Lower leg skin (tissue), 4 donors: Measurements from ENCODE around the gene PTPRU. TPM values are rescaled to one million over a fixed set of nuclear protein-coding genes. Genes with fewer than 3 reads are reported as not detected.

Experiments
- DNase-seq, 2 donors: peaks; one replicate each; pipeline ENCODE4 v3.0.0-alpha.2; 2019; ENCODE audit warnings: low spot score in 2 of 2
- H3K4me3 ChIP-seq: fragments of 200-600 bp; sonication (generic); 2 replicates; pipeline ENCODE4 v1.5.1; 2017; ENCODE audit warnings: mild to moderate bottlenecking, low read depth; ENCODE audit not compliant: poor library complexity, severe bottlenecking
- CTCF ChIP-seq, 3 donors: fragments of 450-650 bp; IDR thresholded peaks; one replicate each; pipeline ENCODE4 v1.5.1; 2016; ENCODE audit warnings: antibody characterized with exemption in 3 of 3, mild to moderate bottlenecking in 3 of 3, moderate library complexity in 2 of 3
- POLR2A ChIP-seq, 2 donors: fragments of 450-650 bp; IDR thresholded peaks; one replicate each; pipeline ENCODE4 v1.6.1; 2016 to 2017; ENCODE audit warnings: antibody characterized with exemption in 2 of 2, mild to moderate bottlenecking in 1 of 2, moderate library complexity in 1 of 2
- WGBS, 2 donors: methylation state at CpG; one replicate each; pipeline ENCODE4 v1.1.5; 2018; 5-methylcytosine and 5-hydroxymethylcytosine counted together
- intact Hi-C: fragments of 100-400 bp; cut with DNase I; formaldehyde crosslinking; loops from one replicate; pipeline ENCODE4 v1.15.0; 2023; ENCODE audit warnings: low total_unique reads
- total RNA-seq, 4 donors: library from RNA; depleted of rRNA; stranded (reverse); fragments of >200 nt; gene quantifications; one replicate each; pipeline ENCODE4 v1.1.0, GENCODE V29; 2016

PTPRU gene
- total RNA-seq, 4 donors from 2014 or later = 15.9 to 56.3 (median 30.6) TPM

DNA sequence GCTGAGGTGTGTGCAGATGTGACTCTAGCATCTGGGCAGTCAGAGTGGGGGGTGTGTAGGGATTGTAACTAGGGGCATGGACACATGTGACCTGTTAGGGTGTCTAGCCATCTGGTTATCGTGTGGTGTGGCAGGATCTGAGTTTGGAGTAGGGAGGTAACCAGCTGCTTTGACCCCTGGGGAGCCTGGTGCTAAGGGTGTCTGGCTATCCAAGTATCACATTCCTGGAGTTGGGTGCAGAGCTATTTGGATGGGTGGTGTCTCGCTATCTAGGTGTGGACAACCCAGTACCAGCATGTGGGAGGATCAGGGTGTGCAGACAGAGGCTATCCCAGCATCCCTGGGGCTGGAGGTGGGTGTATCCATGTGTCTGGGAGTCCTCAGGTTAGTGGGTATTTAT is 4.7 kb downstream of the PTPRU start:
- whole genome bisulfite sequencing, 2 donors = 76 to 89% methylated on average over 2 of the region's 2 CpGs
- TF ChIP-seq POLR2A (IDR thresholded peaks at IDR 0.05) (no peak), CTCF (IDR thresholded peaks at IDR 0.05) (no peak)
- intact Hi-C loops = loop anchor here (10.0 kb wide), 1 partner anchor 464 kb away; no protein-coding TSS in a partner anchor
- no peak overlapping the region for H3K4me3 ChIP-seq
- no peak for DNase-seq

- intact Hi-C loops = loop anchor here (10.0 kb wide), 1 partner anchor 462 kb away; no protein-coding TSS in a partner anchor
- no peak for TF ChIP-seq CTCF (IDR thresholded peaks at IDR 0.05)
- TF ChIP-seq POLR2A (IDR thresholded peaks at IDR 0.05) = no peak
- WGBS, 2 donors = 79 to 84% methylated on average over 16 of the region's 16 CpGs
- H3K4me3 ChIP-seq = no peak overlapping the region
- no peak for DNase-seq
These were observed 6.9 kb downstream of the PTPRU start for GRCh38 chr1:29243023-29243870.

DNA sequence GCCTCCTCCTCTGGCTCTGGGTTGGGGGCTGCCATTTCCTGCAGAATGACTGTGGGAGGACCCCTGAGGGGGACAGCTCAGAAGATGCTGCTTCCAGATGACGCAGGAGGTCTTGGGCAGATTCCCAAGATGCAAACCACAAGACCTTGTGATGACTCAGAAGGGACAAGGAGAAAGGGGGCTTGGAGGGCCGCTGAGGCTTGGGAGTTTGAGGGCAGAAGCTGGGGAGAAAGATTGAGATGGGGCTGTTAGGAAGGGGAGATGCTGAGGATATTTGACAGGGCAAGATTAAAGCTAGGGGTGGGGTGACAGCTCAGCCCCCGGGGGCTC is 7.5 kb downstream of the PTPRU start:
- WGBS, 2 donors = 56 to 61% methylated on average over 3 of the region's 3 CpGs
- H3K4me3 ChIP-seq = no peak overlapping the region
- intact Hi-C loops = loop anchor here (10.0 kb wide), 1 partner anchor 461 kb away; no protein-coding TSS in a partner anchor
- TF ChIP-seq POLR2A (IDR thresholded peaks at IDR 0.05) (no peak), CTCF (IDR thresholded peaks at IDR 0.05) (no peak)
- no peak for DNase-seq

DNA sequence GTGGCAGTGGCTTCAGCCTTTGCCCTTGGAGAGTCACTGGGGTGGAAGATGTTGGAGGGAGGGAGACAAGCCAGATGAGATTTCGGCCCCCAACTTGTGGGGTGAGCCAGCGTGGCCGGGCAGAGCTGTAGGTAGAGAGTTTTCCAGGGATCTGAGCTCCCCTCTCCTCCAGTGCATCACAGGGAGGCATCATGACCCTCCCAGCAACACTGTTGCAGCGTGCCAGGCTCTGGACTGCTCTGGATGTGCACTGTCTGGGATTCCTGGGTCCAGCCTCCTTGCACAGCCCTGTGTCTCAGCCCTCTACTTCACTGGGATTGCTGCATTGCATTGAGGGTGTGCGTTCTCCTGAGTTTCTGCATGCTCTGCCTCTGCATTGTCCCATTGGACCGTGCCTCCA is 8.9 kb downstream of the PTPRU start:
- no peak for DNase-seq
- intact Hi-C loops = loop anchor here (5.0 to 10.0 kb wide), 2 partner anchors 167 to 460 kb away; no protein-coding TSS in a partner anchor
- no peak overlapping the region for H3K4me3 ChIP-seq
- WGBS, 2 donors = 81 to 91% methylated on average over 5 to 6 of the region's 6 CpGs
- TF ChIP-seq POLR2A (IDR thresholded peaks at IDR 0.05) = no peak
- no peak for TF ChIP-seq CTCF (IDR thresholded peaks at IDR 0.05)

DNA sequence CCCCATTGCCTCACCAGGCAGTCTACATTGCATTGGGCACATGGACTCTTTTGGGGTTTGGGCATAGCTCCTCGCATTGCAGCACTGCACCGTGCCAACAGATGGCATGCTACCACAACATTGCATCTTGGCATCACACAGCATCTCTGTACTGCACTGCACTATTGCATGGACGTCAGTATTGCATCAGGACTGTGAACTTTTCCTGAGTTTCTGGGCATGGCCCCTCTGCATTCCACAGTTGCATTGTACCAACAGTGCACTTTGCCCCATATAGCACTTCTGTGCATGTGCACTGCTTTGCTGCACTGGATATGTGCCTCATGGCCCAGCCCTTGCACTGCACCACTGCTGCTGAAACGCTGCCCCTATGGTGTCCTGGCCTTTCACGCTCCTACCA is 9.6 kb downstream of the PTPRU start:
- no peak for TF ChIP-seq CTCF (IDR thresholded peaks at IDR 0.05)
- no peak for TF ChIP-seq POLR2A (IDR thresholded peaks at IDR 0.05)
- WGBS, 2 donors = 56 to 60% methylated on average over 5 of the region's 5 CpGs
- DNase-seq = no peak
- intact Hi-C loops = loop anchor here (5.0 to 10.0 kb wide), 2 partner anchors 166 to 459 kb away; no protein-coding TSS in a partner anchor
- no peak overlapping the region for H3K4me3 ChIP-seq
